ENCODE results near the gene BSX. TPM values are rescaled to one million over a fixed set of nuclear protein-coding genes. Genes with fewer than 3 reads are reported as not detected.

The BSX gene
- total RNA-seq, 1 donor, result not detected

DNA sequence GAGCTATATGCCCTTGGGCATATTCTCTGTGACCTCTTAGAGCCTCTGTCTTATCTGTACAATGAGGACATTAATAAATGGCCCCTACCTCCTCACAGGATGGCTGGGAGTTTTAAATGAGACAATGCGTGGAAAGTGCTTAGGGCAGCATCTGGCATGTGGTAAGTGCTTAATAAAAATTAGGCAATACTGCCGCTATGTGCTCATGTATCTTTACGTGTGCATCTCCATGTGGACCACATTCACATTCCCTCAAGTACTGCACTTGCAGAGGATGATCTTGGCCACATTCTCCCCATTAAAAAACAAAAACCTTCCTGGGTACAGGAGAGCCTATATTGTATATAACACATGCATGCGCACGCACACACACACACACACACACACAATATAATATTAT is 19.1 kb upstream of the BSX start:
- H3K4me3 ChIP-seq (ENCODE audit: low read depth, low read length), result no peak overlapping the region
- TF ChIP-seq, protein P1, sequence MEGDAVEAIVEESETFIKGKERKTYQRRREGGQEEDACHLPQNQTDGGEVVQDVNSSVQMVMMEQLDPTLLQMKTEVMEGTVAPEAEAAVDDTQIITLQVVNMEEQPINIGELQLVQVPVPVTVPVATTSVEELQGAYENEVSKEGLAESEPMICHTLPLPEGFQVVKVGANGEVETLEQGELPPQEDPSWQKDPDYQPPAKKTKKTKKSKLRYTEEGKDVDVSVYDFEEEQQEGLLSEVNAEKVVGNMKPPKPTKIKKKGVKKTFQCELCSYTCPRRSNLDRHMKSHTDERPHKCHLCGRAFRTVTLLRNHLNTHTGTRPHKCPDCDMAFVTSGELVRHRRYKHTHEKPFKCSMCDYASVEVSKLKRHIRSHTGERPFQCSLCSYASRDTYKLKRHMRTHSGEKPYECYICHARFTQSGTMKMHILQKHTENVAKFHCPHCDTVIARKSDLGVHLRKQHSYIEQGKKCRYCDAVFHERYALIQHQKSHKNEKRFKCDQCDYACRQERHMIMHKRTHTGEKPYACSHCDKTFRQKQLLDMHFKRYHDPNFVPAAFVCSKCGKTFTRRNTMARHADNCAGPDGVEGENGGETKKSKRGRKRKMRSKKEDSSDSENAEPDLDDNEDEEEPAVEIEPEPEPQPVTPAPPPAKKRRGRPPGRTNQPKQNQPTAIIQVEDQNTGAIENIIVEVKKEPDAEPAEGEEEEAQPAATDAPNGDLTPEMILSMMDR (IDR thresholded peaks at IDR 0.05; ENCODE audit: insufficient read depth, low read length), result no peak
- no peak for DNase-seq (ENCODE audit: low read depth)

DNA sequence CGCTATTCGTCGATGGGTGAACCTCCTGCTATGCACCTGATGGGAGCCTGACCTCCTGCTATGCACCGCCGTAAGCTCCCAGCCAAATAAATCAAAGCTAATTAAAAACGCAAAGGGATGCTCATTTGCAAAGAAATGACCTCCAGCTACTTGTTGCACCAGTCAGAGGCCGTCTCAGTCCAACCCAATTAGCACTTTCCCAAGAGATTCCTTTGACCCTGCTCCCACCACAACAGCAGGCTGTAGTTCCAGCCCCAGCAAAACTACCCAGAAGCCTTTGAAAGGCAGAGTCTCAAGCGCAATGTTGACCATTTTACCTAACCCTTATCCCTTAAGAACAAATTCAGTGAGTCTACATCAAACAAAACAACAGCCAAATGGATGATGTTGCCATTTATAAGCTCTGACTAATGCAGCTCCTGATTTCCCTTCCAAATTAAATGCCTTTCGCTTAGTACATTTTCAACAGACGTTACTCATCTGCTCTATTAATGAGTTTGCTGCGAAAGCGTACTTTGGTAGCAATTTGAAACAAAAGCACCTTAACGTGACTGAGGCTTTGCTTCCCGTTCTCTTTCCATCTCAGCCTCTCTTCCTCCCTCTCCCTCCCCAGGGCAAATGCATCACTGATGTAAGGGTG is 17.2 kb upstream of the BSX start:
- peak; percentile 2 for DNase-seq (ENCODE audit: low read depth)
- no peak overlapping the region for H3K4me3 ChIP-seq (ENCODE audit: low read depth, low read length)
- TF ChIP-seq, protein P1 (IDR thresholded peaks at IDR 0.05; ENCODE audit: insufficient read depth, low read length), result no peak

DNA sequence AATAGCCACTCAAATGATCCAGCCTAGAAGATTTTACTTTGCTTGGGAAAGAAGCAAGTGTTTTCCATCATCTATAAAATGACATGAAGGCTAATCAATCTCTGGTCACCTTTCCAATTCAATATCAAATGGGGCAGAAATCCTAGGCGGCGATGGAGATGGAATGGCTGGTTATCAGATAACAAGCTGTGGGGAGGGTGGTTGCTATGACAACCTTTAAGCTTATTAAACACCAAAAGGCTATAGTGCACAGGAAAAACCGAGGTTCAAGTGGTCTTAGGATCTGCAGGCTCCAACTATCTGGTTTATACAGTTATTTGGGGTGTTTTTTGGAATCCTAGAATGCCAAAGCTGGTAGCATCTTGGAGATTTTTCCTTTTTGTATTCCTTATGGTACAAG is 13.9 kb upstream of the BSX start:
- no peak overlapping the region for H3K4me3 ChIP-seq (ENCODE audit: low read depth, low read length)
- TF ChIP-seq, protein P1 (IDR thresholded peaks at IDR 0.05; ENCODE audit: insufficient read depth, low read length), result no peak
- no peak for DNase-seq (ENCODE audit: low read depth)

DNA sequence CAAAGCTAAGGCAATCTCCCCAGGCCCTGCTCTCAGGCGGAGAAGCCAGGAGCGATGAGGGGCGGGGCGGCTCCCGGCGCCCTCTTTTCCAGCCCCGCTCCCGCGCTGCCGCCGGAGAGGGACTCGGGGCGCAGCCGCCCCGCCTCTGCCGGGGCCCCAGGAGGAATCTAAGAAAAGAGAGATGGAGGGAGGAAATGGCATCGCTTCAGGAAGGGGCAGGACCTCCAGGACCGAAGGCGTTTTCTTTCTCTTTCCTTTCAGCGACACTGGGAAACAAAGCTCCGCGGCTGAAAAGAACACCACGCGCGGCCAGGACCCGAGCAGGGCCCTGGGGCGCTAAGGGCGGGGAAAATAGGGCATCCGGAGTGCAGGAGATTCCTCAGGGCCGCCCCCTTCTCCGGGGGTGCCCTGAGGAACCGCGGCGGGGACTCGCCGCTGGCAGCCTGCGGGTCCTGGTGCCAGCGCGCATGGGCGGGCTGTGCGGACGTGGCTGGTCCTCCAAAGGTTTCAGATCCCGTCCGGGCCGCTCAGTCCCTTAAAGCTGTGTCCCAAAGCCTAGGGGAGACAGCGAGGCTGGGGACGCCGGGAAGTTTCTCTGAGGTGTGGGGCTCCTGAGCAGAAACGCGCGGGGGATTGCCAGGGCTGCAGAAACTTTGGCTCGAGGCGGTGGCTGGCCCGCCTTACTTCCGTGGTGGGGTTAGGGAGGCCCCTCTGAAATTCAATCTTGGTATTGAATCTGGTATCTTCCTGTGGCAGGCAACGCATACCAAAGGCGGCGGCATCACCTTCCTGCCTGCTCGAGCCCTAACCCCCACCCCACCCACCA is 2.8 kb upstream of the BSX start:
- peak; percentile 16 for DNase-seq (ENCODE audit: low read depth)
- H3K4me3 ChIP-seq (ENCODE audit: low read depth, low read length), result peak overlapping the region; percentile 68
- TF ChIP-seq, protein P1 (IDR thresholded peaks at IDR 0.05; ENCODE audit: insufficient read depth, low read length), result no peak

DNA sequence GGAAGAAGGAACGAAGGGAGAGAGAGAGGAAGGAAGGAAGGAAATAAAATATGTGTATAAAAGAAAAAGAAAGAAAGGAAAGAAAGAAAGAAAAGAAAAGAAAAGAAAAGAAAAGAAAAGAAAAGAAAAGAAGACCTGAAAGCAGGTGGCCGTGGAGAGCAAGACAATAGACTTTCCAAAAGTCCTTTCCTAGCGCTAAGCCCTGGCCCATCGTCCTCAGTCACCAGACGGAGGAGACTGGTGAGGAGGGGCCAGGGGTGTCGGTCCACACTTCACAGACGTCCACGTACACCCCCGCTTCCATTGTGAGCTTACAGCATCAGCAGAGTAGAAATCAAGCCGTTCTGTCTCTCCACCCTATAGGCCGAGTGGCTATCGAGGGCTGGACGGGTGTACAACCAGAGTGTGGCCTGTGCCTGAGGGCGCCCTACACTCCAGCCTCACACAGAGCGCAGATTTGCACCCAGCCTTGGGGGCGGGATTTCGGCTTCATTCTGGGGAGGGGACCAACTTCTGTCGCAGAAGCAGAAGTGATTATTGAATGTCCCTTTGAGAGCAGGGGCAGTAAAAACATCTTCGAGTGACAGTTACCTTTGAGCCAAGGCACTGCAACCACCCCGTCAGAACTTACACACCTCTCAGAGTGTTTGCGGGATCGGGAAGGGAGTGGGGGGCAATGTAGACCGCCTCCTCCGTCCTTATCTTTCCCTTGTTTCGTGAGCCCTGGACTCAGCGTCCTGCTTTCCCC is 2.0 kb upstream of the BSX start:
- TF ChIP-seq, protein P1 (IDR thresholded peaks at IDR 0.05; ENCODE audit: insufficient read depth, low read length), result no peak
- peak overlapping the region; percentile 68 for H3K4me3 ChIP-seq (ENCODE audit: low read depth, low read length)
- DNase-seq (ENCODE audit: low read depth), result no peak

DNA sequence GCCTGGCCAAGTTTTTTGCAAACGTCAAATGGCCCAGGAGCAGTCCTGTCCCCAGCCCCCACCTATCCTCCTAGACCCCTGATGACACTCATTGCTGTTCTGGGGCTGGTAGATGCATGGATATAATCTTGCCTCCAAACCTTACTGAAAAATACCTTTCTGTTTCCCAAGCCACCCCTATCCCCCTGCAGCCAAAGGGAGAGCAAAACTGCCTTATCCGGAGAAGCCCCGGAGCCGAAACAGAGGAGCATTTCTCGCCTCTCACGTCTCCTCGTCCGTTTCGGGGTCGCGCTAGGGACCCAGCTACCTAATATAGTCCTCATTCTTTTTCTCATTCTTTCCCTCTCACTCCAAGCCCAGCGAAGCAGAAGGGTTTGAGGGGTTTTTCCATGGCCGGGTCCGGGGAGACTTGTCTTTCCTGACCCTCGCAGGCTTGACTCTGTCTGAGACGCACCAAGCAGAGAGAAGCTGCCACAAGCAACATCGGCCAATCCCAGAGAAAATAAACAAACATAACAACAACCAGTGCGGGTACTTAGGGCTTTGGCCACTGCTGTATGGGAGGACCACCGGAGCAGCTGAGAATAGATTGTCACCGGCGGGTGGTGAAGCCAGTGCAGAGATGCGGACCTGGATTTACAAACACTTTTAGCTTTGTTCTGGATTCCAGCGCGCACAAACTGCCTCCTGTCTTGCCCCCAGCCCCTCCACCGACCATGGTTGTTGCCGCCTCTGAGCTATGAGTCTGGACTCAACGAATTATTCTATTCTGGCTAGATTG is 1.6 kb downstream of the BSX start:
- no peak for DNase-seq (ENCODE audit: low read depth)
- TF ChIP-seq, protein P1 (IDR thresholded peaks at IDR 0.05; ENCODE audit: insufficient read depth, low read length), result no peak
- H3K4me3 ChIP-seq (ENCODE audit: low read depth, low read length), result no peak overlapping the region

All from fibroblast of the aortic adventitia (primary cell).